ENCODE measurements around the gene CBL.

DNA sequence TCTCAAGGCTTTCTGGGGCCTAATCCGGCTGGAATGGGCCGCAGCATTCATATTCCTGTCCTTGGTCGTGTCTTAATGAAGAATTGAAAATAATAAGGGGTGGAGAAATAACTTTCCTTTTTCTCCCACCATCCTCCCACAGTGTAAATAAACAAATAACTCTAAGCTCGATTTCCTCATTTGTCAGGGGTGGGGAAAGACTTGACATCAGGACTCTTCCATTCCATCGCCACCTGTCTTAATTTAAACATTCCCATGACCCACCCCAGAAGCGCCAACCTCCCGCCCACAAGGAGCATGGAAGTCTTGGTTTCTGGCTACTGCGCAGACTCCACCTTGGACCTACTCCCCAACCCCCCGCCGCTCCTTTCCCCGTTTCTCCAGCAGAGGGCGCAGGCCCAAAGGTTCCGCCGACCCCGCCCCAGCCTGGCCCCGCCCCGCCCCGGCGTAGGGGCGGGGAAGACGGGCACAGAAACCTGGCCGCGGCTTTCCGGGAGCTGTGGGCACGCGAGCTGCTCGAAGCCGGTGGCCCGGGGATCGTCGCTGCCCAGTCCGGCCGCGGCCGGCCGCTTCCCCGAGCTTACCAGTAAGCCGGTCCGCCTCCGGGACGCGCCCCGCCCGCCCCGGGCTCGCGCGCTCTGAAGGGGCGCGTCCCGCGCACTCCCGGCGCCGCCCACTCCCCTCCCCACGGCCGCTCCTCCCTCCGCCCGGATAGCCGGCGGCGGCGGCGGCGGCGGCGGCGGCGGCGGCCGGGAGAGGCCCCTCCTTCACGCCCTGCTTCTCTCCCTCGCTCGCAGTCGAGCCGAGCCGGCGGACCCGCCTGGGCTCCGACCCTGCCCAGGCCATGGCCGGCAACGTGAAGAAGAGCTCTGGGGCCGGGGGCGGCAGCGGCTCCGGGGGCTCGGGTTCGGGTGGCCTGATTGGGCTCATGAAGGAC lies at the start of gene CBL:
- TF ChIP-seq SIN3A (IDR thresholded peaks at IDR 0.05; ENCODE audit: borderline replicate concordance, low read depth, low read length) (no peak), GABPA (IDR thresholded peaks at IDR 0.05; ENCODE audit: low read depth) (no peak), TCF12 (IDR thresholded peaks at IDR 0.05) (no peak), MEF2A (IDR thresholded peaks at IDR 0.05; ENCODE audit: borderline replicate concordance, low read depth) (no peak), JUND (IDR thresholded peaks at IDR 0.05) (no peak), POLR2AphosphoS5 (IDR thresholded peaks at IDR 0.05; ENCODE audit: low read depth, low read length) (peak; percentile 28; the same call in 1 of the 2 replicates), EZH2phosphoT487 (IDR thresholded peaks at IDR 0.05; ENCODE audit: borderline replicate concordance, low read depth) (no peak), EP300 (IDR thresholded peaks at IDR 0.05; ENCODE audit: borderline replicate concordance in 1 of 2, low read depth in 1 of 2, low read length in 1 of 2) (peak in 1 of 2 experiments; percentile 46; a peak in 1 of 4 replicates)
- TF ChIP-seq, protein P1, sequence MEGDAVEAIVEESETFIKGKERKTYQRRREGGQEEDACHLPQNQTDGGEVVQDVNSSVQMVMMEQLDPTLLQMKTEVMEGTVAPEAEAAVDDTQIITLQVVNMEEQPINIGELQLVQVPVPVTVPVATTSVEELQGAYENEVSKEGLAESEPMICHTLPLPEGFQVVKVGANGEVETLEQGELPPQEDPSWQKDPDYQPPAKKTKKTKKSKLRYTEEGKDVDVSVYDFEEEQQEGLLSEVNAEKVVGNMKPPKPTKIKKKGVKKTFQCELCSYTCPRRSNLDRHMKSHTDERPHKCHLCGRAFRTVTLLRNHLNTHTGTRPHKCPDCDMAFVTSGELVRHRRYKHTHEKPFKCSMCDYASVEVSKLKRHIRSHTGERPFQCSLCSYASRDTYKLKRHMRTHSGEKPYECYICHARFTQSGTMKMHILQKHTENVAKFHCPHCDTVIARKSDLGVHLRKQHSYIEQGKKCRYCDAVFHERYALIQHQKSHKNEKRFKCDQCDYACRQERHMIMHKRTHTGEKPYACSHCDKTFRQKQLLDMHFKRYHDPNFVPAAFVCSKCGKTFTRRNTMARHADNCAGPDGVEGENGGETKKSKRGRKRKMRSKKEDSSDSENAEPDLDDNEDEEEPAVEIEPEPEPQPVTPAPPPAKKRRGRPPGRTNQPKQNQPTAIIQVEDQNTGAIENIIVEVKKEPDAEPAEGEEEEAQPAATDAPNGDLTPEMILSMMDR (IDR thresholded peaks at IDR 0.05): peak; percentile 78
